OCI-LY7 (cell line): ENCODE measurements around the gene KDM4B. TPM values are rescaled to one million over a fixed set of nuclear protein-coding genes. Genes with fewer than 3 reads are reported as not detected.

ENCODE experiments used
- BruUV-seq: library from RNA; stranded (reverse); fragments of 400-500 nt; replicated peaks from 2 replicates; lab custom pipeline; 2021; lab: Mats Ljungman, UMichigan
- CTCF ChIA-PET: fragments of 300-600 bp; sonication (Branson Sonifier 250); formaldehyde crosslinking; loops from one replicate; lab custom pipeline; 2022; ENCODE audit warnings: antibody characterized with exemption; ENCODE audit not compliant: unreplicated experiment; lab: Charles Lee
- POLR2A ChIA-PET: fragments of 300-600 bp; sonication (Branson Sonifier 250); formaldehyde crosslinking; loops from one replicate; lab custom pipeline; 2022; ENCODE audit warnings: antibody characterized with exemption; lab: Charles Lee
- DNase-seq: peaks from one replicate; pipeline ENCODE4 v3.0.0-alpha.2; 2015; ENCODE audit warnings: low spot score
- H2AFZ ChIP-seq: fragments of 200-600 bp; sonication (generic), shearing (Covaris generic); 2 replicates; pipeline ENCODE4 v1.6.1; 2014; ENCODE audit warnings: mild to moderate bottlenecking, antibody characterized with exemption, low read length, moderate library complexity
- H3K27ac ChIP-seq: fragments of 200-600 bp; sonication (generic); 2 replicates; pipeline ENCODE4 v1.5.1; 2014; ENCODE audit warnings: mixed run types, low read depth, mild to moderate bottlenecking, moderate library complexity, low read length, inconsistent platforms; ENCODE audit not compliant: poor library complexity, severe bottlenecking
- H3K36me3 ChIP-seq: fragments of 200-600 bp; sonication (generic); 2 replicates; pipeline ENCODE4 v1.6.1; 2014; ENCODE audit warnings: mild to moderate bottlenecking, antibody characterized with exemption, low read length, moderate library complexity, mixed read lengths; ENCODE audit not compliant: insufficient read depth
- H3K4me1 ChIP-seq: fragments of 200-600 bp; sonication (generic); 2 replicates; pipeline ENCODE4 v1.5.1; 2014; ENCODE audit warnings: mild to moderate bottlenecking, low read length; ENCODE audit not compliant: insufficient read depth, poor library complexity, severe bottlenecking
- H3K4me2 ChIP-seq: fragments of 200-600 bp; sonication (generic); 2 replicates; pipeline ENCODE4 v1.6.1; 2014; ENCODE audit warnings: mild to moderate bottlenecking, low read length
- H3K4me3 ChIP-seq: fragments of 200-600 bp; sonication (generic); 2 replicates; pipeline ENCODE4 v1.5.1; 2014; ENCODE audit warnings: mild to moderate bottlenecking, low read depth, low read length; ENCODE audit not compliant: poor library complexity, severe bottlenecking
- H3K79me2 ChIP-seq: fragments of 200-600 bp; sonication (generic); 2 replicates; pipeline ENCODE4 v1.6.1; 2016; ENCODE audit warnings: low read depth, mild to moderate bottlenecking, low read length, moderate library complexity, mixed read lengths; ENCODE audit not compliant: insufficient read depth
- H3K9me2 ChIP-seq: fragments of 200-600 bp; sonication (generic); 2 replicates; pipeline ENCODE4 v1.6.1; 2016; ENCODE audit warnings: mild to moderate bottlenecking, low read length, mixed read lengths; ENCODE audit not compliant: insufficient read depth
- H3K9me3 ChIP-seq: fragments of 200-600 bp; sonication (generic); 2 replicates; pipeline ENCODE4 v1.6.1; 2014; ENCODE audit warnings: mild to moderate bottlenecking, mixed run types, low read length, mixed read lengths
- H4K20me1 ChIP-seq: fragments of 200-600 bp; sonication (generic); 2 replicates; pipeline ENCODE4 v1.6.1; 2014; ENCODE audit warnings: mild to moderate bottlenecking, antibody characterized with exemption, low read length, moderate library complexity, mixed read lengths; ENCODE audit not compliant: insufficient read depth
- EZH2phosphoT487 ChIP-seq: fragments of 200-600 bp; sonication (generic); IDR thresholded peaks from 2 replicates; pipeline ENCODE4 v1.6.1; 2018; ENCODE audit warnings: low read depth, borderline replicate concordance, mild to moderate bottlenecking, mixed run types, antibody characterized with exemption, low read length, moderate library complexity, mixed read lengths
- intact Hi-C: fragments of 100-400 bp; cut with micrococcal nuclease; formaldehyde crosslinking; loops from one replicate; pipeline ENCODE4 v1.10.0; 2022; ENCODE audit not compliant: unreplicated experiment
- total RNA-seq, 2 experiments: library from RNA; depleted of rRNA in 1 of 2; stranded (reverse); fragments of >200 nt in 1 of 2; shearing (Covaris generic) in 1 of 2; gene quantifications; 2 replicates each; pipeline ENCODE4 v1.2.3, GENCODE V29; 2014 to 2022
- TF ChIP-seq, protein P1 (sequence below): fragments of 200-600 bp; sonication (generic); conservative IDR thresholded peaks from 2 replicates; pipeline ENCODE4 v1.5.1; 2014; ENCODE audit warnings: mild to moderate bottlenecking, antibody characterized with exemption, low read length, moderate library complexity, mixed read lengths

KDM4B gene
- total RNA-seq, 2 experiments from 2014 or later = 24.3 to 44.2 TPM

DNA sequence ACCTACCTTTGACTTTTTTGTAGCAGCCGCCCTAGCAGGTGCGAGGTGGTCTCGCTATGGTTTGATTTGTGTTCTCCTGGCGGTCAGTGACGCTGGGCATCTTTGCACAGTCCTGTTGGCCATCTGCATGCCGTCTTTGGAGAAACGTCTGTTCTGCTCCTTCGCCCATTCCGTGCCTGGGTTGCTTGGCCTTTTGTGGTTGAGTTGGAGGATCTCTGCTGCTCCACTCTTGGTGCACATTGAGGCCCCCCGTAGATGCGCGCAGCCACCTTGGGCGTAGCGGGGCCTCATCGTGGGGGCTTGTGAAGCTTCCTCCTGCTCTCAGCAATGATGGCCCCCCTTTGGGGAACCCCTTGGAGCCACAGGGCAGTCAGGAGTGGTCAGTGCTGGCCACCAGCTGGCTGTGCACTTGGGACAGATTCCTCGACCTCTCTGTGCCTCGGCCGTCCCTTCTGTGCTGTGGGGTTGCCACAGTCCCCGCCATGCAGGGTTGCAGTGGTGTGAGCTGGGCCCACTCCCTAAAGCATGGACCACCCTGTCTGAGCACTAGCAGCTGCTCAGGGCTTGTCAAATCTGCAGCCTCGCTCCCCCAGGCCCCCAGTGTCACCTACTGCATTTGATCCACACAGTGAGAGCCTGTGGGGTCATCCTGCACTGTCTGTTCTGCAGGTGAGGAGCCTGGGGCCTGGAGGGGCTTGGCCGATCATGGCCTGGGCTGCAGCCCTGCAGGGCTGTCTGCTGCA, 170.8 kb downstream of the KDM4B start:
- H4K20me1 ChIP-seq = no peaks in the 10 kb centered on the region
- TF ChIP-seq, protein P1, sequence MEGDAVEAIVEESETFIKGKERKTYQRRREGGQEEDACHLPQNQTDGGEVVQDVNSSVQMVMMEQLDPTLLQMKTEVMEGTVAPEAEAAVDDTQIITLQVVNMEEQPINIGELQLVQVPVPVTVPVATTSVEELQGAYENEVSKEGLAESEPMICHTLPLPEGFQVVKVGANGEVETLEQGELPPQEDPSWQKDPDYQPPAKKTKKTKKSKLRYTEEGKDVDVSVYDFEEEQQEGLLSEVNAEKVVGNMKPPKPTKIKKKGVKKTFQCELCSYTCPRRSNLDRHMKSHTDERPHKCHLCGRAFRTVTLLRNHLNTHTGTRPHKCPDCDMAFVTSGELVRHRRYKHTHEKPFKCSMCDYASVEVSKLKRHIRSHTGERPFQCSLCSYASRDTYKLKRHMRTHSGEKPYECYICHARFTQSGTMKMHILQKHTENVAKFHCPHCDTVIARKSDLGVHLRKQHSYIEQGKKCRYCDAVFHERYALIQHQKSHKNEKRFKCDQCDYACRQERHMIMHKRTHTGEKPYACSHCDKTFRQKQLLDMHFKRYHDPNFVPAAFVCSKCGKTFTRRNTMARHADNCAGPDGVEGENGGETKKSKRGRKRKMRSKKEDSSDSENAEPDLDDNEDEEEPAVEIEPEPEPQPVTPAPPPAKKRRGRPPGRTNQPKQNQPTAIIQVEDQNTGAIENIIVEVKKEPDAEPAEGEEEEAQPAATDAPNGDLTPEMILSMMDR = no peak
- no peak for TF ChIP-seq EZH2phosphoT487
- H3K4me2 ChIP-seq = no peak overlapping the region
- no TSS peak for BruUV-seq
- no peak overlapping the region for H3K4me3 ChIP-seq
- H3K9me3 ChIP-seq = no peaks in the 10 kb centered on the region
- no peak overlapping the region for H3K27ac ChIP-seq
- H2AFZ ChIP-seq = no peak overlapping the region
- H3K9me2 ChIP-seq = no peaks in the 10 kb centered on the region
- DNase-seq = no peak
- no peaks in the 10 kb centered on the region for H3K79me2 ChIP-seq
- peaks cover 10% of the 10 kb centered on the region for H3K4me1 ChIP-seq
- ChIA-PET CTCF (no interaction called here), POLR2A (no interaction called here)
- intact Hi-C loops = loop anchor here (10.0 kb wide), 1 partner anchor 95 kb away; no protein-coding TSS in a partner anchor
- H3K36me3 ChIP-seq = peaks cover 23% of the 10 kb centered on the region

DNA sequence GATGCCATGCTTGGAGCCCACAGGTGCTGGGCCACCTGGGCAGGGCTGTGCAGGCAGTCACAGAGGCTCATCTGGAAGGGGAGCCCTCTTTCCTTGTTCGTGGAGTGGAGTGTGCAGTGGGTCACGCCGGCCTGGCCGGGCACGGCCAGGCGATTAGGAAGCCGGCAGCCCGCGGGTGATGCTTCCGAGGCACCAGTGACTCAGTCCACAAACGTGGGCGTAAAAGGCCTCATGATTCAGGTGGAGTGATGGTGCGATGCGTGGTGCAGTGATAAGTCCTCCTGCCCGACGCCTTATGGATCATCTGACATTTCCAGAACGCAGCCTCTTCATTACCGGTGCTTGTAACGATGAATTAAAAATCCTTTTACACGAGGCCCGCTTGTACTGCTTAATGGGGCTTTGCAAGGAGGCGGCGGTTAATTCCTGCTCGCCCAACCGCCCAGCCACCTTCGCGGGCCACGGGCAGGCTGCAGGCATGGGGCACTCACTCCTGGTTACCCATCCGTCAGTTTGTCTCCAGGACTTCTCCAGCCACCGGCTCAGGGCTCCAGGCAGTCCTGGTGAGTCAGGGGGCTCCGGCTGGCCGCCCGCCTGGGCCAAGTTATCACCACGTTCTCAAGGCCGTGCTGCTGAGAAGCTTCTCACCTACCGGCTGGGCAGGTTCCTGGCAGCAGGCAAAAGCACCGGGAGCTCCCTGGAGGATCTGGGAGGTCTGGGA, 172.4 kb downstream of the KDM4B start:
- Histone ChIP-seq H3K9me3 (no peaks in the 10 kb centered on the region), H3K4me2 (no peak overlapping the region), H3K4me3 (no peak overlapping the region), H3K79me2 (no peaks in the 10 kb centered on the region), H3K4me1 (peaks cover 10% of the 10 kb centered on the region), H3K9me2 (no peaks in the 10 kb centered on the region), H3K27ac (no peak overlapping the region), H4K20me1 (no peaks in the 10 kb centered on the region), H3K36me3 (peaks cover 25% of the 10 kb centered on the region), H2AFZ (no peak overlapping the region)
- intact Hi-C loops = no loop called here
- CTCF ChIA-PET = no interaction called here
- no peak for TF ChIP-seq EZH2phosphoT487
- TF ChIP-seq, protein P1 = no peak
- POLR2A ChIA-PET = no interaction called here
- no TSS peak for BruUV-seq
- DNase-seq = no peak
